Mucosa of descending colon (tissue), 3 donors: Measurements from ENCODE around the gene IGLON5. TPM values are rescaled to one million over a fixed set of nuclear protein-coding genes. Genes with fewer than 3 reads are reported as not detected.

Experiments used
- ATAC-seq: fragments of 200-7000 bp; cut with Tn5 transposase; one replicate; pipeline ENCODE4 v1.9.1; 2020; ENCODE audit warnings: mild to moderate bottlenecking, moderate library complexity
- DNase-seq, 3 donors: peaks; one replicate each; pipeline ENCODE4 v3.0.0-alpha.2; 2020
- H3K36me3 ChIP-seq: fragments of 200-600 bp; one replicate; pipeline ENCODE4 v1.8.0; 2021; ENCODE audit warnings: low read depth, mild to moderate bottlenecking
- H3K4me1 ChIP-seq: fragments of 200-600 bp; one replicate; pipeline ENCODE4 v1.8.0; 2021; ENCODE audit warnings: low read depth, mild to moderate bottlenecking
- H3K4me3 ChIP-seq: fragments of 200-600 bp; one replicate; pipeline ENCODE4 v1.8.0; 2021; ENCODE audit warnings: mild to moderate bottlenecking
- H3K9me3 ChIP-seq: fragments of 200-600 bp; one replicate; pipeline ENCODE4 v1.8.0; 2021; ENCODE audit warnings: mild to moderate bottlenecking
- intact Hi-C, 2 donors: fragments of 100-400 bp; cut with DNase I in 1 of 2; cut with micrococcal nuclease in 1 of 2; formaldehyde crosslinking; loops; one replicate each; pipeline versions ENCODE4 v1.11.0 to v1.11.1; 2022; cut with DNase I, micrococcal nuclease
- total RNA-seq, 3 donors: library from RNA; stranded (reverse); fragmentation: NEBNext Ultra II Directional in 2 of 3; extraction: Animal tissue kit (Norgen Biotek cat#: 25700) in 2 of 3; gene quantifications; one replicate each; pipeline versions ENCODE4 v1.2.1 to v1.2.4, GENCODE V29; 2021 to 2023
- TF ChIP-seq, protein P1 (sequence below): fragments of 200-600 bp; IDR thresholded peaks from one replicate; pipeline ENCODE4 v1.8.0; 2022; ENCODE audit warnings: antibody characterized with exemption, mild to moderate bottlenecking
- donor health status: DM: no; HTN: no; CAD: no; lungs with moderate emphysema.
- donor health status: DM: no; HTN: no; CAD: no.
- donor health status: DM: no; HTN: yes; CAD: no.

Gene IGLON5
- total RNA-seq, 3 donors from 2014 or later: 0.44 TPM; not detected in 2

GRCh38 chr19:51341976-51342580 is 30.6 kb downstream of the IGLON5 start, which contains the start of gene VSIG10L:
TSS of gene VSIG10L (minus strand) at chr19:51342139. CDS start at chr19:51342124, 15 bp downstream.
- DNase-seq (no peak), ATAC-seq (no peak)
- TF ChIP-seq, protein P1, sequence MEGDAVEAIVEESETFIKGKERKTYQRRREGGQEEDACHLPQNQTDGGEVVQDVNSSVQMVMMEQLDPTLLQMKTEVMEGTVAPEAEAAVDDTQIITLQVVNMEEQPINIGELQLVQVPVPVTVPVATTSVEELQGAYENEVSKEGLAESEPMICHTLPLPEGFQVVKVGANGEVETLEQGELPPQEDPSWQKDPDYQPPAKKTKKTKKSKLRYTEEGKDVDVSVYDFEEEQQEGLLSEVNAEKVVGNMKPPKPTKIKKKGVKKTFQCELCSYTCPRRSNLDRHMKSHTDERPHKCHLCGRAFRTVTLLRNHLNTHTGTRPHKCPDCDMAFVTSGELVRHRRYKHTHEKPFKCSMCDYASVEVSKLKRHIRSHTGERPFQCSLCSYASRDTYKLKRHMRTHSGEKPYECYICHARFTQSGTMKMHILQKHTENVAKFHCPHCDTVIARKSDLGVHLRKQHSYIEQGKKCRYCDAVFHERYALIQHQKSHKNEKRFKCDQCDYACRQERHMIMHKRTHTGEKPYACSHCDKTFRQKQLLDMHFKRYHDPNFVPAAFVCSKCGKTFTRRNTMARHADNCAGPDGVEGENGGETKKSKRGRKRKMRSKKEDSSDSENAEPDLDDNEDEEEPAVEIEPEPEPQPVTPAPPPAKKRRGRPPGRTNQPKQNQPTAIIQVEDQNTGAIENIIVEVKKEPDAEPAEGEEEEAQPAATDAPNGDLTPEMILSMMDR: no peak
- H3K36me3 ChIP-seq: no peaks in the 10 kb centered on the region
- peaks cover 9% of the 10 kb centered on the region for H3K4me1 ChIP-seq
- intact Hi-C loops: no loop called here
- no peaks in the 10 kb centered on the region for H3K9me3 ChIP-seq
- no peak within 1 kb of the TSS for H3K4me3 ChIP-seq

GRCh38 chr19:51342631-51343569 is 31.5 kb downstream of the IGLON5 start:
- H3K36me3 ChIP-seq: no peaks in the 10 kb centered on the region
- TF ChIP-seq, protein P1: no peak
- DNase-seq (peak in 1 of 3 donors; percentile 21), ATAC-seq (no peak)
- no peaks in the 10 kb centered on the region for H3K9me3 ChIP-seq
- H3K4me1 ChIP-seq: peaks cover 9% of the 10 kb centered on the region
- H3K4me3 ChIP-seq: no peak overlapping the region
- intact Hi-C loops: no loop called here

DNA sequence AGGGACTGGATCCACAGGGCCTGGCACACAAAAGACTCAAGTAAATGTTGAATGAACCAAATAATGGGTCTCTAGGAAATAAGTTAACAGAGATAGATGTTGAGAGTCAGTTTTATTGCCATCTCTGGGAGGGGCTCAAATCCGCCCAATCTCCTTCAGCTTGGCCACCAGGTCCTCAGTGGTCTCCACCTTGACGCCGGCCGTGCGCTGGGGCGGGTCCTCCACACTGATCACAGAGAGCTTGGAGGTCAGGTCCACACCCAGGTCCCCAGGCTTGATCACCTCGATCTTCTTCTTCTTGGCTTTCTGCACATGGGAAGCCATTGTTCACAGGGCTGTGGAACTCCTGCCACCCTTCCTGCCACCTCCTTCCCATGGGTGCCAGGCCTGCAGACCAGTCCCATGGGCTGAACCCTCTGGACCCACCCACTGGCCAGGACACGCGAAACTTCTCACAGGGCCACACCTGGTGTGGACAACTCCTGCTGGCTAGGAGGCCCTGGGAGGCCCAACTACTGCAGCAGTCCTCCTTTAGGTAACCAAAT is 33.7 kb downstream of the IGLON5 start:
- ATAC-seq: no peak
- Histone ChIP-seq H3K36me3 (peaks cover 4% of the 10 kb centered on the region), H3K4me1 (no peaks in the 10 kb centered on the region), H3K9me3 (no peaks in the 10 kb centered on the region), H3K4me3 (no peak overlapping the region)
- peak in 1 of 3 donors; percentile 14 for DNase-seq
- intact Hi-C loops: no loop called here
- TF ChIP-seq, protein P1: no peak

GRCh38 chr19:51346742-51347141 is 35.3 kb downstream of the IGLON5 start:
- TF ChIP-seq, protein P1: no peak
- no peak overlapping the region for H3K4me3 ChIP-seq
- ATAC-seq (no peak), DNase-seq (no peak)
- no peaks in the 10 kb centered on the region for H3K9me3 ChIP-seq
- intact Hi-C loops: no loop called here
- no peaks in the 10 kb centered on the region for H3K4me1 ChIP-seq
- peaks cover 4% of the 10 kb centered on the region for H3K36me3 ChIP-seq

DNA sequence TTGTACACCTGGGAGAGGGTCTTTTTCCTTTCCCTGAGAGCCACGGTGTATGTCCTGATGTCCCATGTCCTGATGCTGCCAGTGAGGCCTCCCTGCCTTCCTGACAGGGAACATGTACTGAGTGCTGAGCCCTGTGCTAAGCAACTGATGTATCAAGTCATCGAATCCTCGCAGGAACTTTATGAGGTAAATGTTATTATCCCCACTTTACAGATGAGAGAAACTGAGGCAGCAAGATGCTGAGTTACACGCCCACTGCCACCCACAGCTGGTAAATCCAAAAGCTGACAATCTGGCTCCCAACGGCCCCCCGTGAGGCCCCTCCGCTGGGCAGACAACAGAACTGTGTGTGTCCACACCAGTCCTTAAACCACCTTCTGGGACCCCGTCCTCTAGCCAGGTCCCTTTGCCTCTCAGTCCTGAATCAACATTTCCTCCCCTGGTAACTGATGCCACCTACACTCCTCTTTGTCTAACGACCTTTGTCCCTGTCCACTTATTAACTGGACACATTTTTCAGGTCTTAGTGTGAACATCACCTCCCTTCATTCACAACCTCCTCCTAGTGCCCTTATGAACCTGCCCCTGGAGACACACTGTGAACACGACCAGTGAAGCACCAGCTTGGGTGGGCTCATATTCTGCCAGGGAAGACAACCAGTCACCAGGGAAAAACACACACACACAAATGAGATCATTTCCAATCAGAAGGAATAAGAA is 35.9 kb downstream of the IGLON5 start:
- Histone ChIP-seq H3K36me3 (peaks cover 4% of the 10 kb centered on the region), H3K9me3 (no peaks in the 10 kb centered on the region), H3K4me3 (no peak overlapping the region), H3K4me1 (no peaks in the 10 kb centered on the region)
- intact Hi-C loops: no loop called here
- ATAC-seq: peak; percentile 23
- DNase-seq: peak in 1 of 3 donors; percentile 4
- TF ChIP-seq, protein P1: no peak
